GM21529 (cell line): ENCODE results near the gene UROS.

Experiments
- ATAC-seq: cut with Tn5 transposase; IDR thresholded peaks from one replicate; pipeline ENCODE4 v1.9.1; 2021; ENCODE audit not compliant: unreplicated experiment

UROS gene

GRCh38 chr10:125822878-125823662, at the start of gene UROS, which contains the start of gene BCCIP:
Gene UROS (minus strand): TSS chr10:125823258. CDS start chr10:125816499, 6,759 bp downstream.
Gene BCCIP (plus strand): TSS chr10:125823546. CDS start chr10:125823558, 12 bp downstream.
- peak; percentile 77 for ATAC-seq

- no peak for ATAC-seq
These were observed 48.3 kb upstream of the UROS start for GRCh38 chr10:125871338-125871737.

GRCh38 chr10:125868372-125868975, 45.4 kb upstream of the UROS start:
- ATAC-seq = peak; percentile 78

- no peak for ATAC-seq
These were observed 43.5 kb upstream of the UROS start for GRCh38 chr10:125866421-125867029.

GRCh38 chr10:125865120-125865519, 42.1 kb upstream of the UROS start:
- ATAC-seq = no peak

- no peak for ATAC-seq
These were observed 36.2 kb upstream of the UROS start for GRCh38 chr10:125859128-125859817.

- no peak for ATAC-seq
These were observed 34.2 kb upstream of the UROS start for GRCh38 chr10:125857185-125857760.

GRCh38 chr10:125852487-125852886, 29.4 kb upstream of the UROS start:
- no peak for ATAC-seq

- ATAC-seq = no peak
These were observed 28.0 kb upstream of the UROS start for GRCh38 chr10:125850766-125851731.

- ATAC-seq = no peak
These were observed 26.4 kb upstream of the UROS start for GRCh38 chr10:125849448-125849847.

GRCh38 chr10:125848857-125849256, 25.8 kb upstream of the UROS start:
- no peak for ATAC-seq

GRCh38 chr10:125848371-125848770, 25.3 kb upstream of the UROS start:
- no peak for ATAC-seq

- peak; percentile 62 for ATAC-seq
These were observed 23.8 kb upstream of the UROS start for GRCh38 chr10:125846894-125847293.

GRCh38 chr10:125845617-125846016, 22.6 kb upstream of the UROS start:
- no peak for ATAC-seq

- no peak for ATAC-seq
These were observed 21.7 kb upstream of the UROS start for GRCh38 chr10:125844751-125845221.

- ATAC-seq = no peak
These were observed 20.7 kb upstream of the UROS start for GRCh38 chr10:125843603-125844329.

GRCh38 chr10:125840955-125841354, 17.9 kb upstream of the UROS start:
- ATAC-seq = no peak

- ATAC-seq = no peak
These were observed 17.3 kb upstream of the UROS start for GRCh38 chr10:125840406-125840805.
